IPS DF 6.9 (cell line): ENCODE data around the gene ERC2.

Experiments used
- DNase-seq: peaks from one replicate; pipeline ENCODE4 v3.0.0-alpha.2; 2013; ENCODE audit warnings: low read depth, low spot score
- H3K27ac ChIP-seq: one replicate; pipeline ENCODE4 v1.5.1; 2013; ENCODE audit warnings: low read length, control low read depth
- H3K27me3 ChIP-seq: 2 replicates; pipeline ENCODE4 v1.6.1; 2013; ENCODE audit warnings: mild to moderate bottlenecking, low read length; ENCODE audit not compliant: control insufficient read depth, insufficient read depth
- H3K36me3 ChIP-seq: 2 replicates; pipeline ENCODE4 v1.6.1; 2013; ENCODE audit warnings: low read length; ENCODE audit not compliant: control insufficient read depth, insufficient read depth
- H3K4me1 ChIP-seq: 2 replicates; pipeline ENCODE4 v1.6.1; 2013; ENCODE audit warnings: low read length; ENCODE audit not compliant: control insufficient read depth, insufficient read depth
- H3K4me3 ChIP-seq: 2 replicates; pipeline ENCODE4 v1.5.1; 2013; ENCODE audit warnings: mild to moderate bottlenecking, low read length
- H3K9me3 ChIP-seq: 2 replicates; pipeline ENCODE4 v1.6.1; 2013; ENCODE audit warnings: low read length, inconsistent platforms; ENCODE audit not compliant: control insufficient read depth, insufficient read depth
- WGBS: extraction: QIAGEN DNeasy Blood & Tissue Kit; methylation state at CpG from one replicate; pipeline ENCODE4 v1.1.7; 2013; ENCODE audit warnings: mixed read lengths, missing lambda C conversion rate; ENCODE audit not compliant: insufficient read length, insufficient coverage; 5-methylcytosine and 5-hydroxymethylcytosine counted together

Gene ERC2

DNA sequence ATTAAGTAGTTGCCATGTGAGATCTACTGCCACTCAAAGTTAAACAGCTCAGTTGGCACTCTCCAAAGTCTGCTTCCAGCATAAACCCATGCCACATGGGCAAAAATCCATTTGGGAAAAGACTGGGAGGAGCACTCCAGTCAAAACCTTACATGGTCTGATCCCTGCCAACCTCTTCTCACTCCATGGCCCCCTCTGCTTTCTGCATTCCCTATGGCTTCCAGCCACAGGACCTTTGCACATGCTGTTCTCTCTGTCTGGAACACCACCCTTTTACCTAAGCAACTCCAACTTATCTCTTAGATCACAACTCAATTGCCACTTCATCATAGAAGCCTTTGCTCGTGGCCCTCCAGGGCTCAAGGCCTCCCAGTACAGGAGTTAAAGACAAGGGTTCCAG, 910.7 kb downstream of the ERC2 start:
- Histone ChIP-seq H3K27me3 (no peaks in the 10 kb centered on the region), H3K9me3 (no peaks in the 10 kb centered on the region), H3K4me3 (no peak overlapping the region), H3K4me1 (peaks cover 10% of the 10 kb centered on the region), H3K27ac (no peak overlapping the region), H3K36me3 (no peaks in the 10 kb centered on the region)
- WGBS: no CpG with 5 or more reads among the region's 1 CpG
- DNase-seq: no peak

DNA sequence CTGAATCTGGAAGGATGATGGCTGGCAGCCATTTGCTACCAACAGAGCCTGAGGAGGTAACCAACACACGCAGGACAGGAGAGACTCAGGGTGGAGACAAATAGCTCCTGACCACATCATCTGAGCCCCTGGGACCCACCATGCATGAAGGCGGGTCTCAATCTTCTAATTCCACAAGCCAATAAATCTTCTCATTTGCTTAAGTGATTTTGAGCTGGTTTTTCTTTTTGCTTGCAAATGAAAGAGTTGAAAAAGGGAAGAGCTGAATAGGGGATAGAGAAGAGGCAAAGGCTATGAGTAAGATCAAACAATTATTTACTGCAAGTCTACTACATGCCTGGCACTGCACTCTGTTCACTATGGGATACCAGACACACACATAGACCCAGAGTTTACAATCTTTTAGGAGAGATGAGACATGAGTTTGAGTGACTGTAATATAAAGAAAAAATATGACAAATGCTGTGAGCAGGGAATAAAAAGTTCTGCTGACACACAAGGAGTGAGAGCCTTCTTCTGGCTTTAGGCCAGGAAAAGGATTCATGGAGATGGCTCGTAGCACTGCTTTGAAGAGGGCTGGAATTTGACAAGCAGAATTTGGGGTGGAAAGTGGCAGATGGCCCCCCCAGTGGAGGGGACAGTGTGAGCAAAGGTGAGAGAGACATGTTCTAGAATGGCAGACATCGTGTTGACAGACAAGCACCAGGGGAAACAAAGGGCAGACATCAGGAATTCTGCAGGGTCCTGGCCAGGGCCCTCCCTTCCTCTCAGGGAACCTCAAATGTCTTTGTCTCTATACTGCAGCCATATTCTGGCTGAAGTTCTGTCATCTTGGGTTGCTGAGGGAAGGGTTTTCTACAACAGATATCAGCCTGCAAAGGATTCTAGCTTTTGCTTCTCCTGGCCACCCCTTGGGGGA, 911.4 kb downstream of the ERC2 start:
- DNase-seq: no peak
- H3K9me3 ChIP-seq: no peaks in the 10 kb centered on the region
- peaks cover 10% of the 10 kb centered on the region for H3K4me1 ChIP-seq
- H3K4me3 ChIP-seq: no peak overlapping the region
- WGBS: no CpG with 5 or more reads among the region's 4 CpGs
- no peaks in the 10 kb centered on the region for H3K27me3 ChIP-seq
- H3K36me3 ChIP-seq: no peaks in the 10 kb centered on the region
- no peak overlapping the region for H3K27ac ChIP-seq

DNA sequence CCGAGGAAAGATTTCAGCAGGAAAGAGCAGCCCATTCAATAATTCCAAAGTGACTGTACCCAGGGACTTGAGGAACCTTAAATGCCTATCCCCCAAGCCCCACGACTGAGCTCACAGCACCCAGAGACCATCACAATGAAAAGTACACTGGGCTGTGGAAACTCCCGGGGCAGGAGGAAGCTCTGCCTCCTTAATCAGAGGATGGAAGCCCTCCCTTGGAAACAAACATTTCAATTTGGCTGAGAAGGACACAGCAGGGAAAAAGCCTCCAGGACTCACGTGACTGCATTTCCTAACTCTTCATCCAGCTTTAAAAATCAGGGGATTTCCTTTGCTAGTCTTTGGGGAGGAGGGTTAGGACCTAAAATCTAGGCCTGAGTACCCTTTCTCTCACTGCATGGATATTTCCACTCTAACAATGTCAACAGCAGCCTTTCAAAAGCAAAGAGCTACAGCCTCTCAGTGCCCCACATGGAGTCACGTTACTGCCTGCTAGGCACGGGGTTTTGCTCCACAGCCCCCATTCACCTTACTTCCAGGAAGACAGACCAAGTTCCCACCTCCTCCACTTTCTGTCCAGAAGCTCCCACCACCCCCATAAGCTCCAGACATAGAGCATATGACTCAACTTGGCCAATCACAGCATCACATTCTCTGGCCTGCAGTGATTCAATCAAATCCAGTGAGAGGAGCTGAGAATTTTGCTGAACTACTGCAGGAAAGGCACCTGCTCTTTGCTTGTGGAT, 912.2 kb downstream of the ERC2 start:
- Histone ChIP-seq H3K27ac (no peak overlapping the region), H3K4me3 (no peak overlapping the region), H3K4me1 (peaks cover 10% of the 10 kb centered on the region), H3K27me3 (no peaks in the 10 kb centered on the region), H3K9me3 (no peaks in the 10 kb centered on the region), H3K36me3 (no peaks in the 10 kb centered on the region)
- WGBS: no CpG with 5 or more reads among the region's 6 CpGs
- DNase-seq: no peak

DNA sequence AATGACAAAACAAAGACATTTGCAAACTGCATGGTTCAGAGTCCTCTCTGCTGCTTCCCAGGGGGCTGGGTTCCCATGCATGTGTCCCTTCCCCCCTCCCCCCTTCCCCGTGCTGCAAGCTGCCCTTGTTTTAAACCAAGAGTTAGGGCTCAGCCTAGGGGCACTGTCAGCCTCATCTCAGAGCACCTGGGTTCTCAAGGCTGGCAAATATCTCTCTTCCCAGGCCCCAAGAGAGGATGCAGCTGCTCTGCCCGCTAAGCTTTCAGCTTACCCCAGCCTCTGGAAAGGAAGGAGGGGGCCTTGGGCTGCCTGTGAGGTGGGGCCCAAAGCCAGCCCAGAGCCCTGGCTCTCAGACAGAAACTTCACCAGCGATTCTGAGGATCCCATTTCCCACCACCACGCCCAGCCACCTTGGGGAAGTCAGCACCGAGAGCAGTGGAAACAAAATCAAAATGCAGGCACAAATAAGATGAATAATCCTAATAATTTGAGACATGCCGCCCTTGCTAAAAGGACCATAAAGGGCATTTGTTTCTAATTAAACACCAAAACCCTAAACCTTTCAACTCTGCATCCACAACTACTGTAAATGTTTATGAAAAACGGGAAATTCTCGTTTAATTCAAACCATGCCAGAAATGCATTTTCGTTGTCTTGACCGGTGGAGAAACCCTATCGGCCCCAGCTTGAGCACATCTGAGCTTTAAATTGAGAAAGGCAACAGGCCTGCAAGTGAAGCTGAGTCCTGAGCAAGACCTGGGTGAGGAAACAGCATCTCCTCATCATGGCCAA, 913.4 kb downstream of the ERC2 start:
- WGBS: no CpG with 5 or more reads among the region's 11 CpGs

DNA sequence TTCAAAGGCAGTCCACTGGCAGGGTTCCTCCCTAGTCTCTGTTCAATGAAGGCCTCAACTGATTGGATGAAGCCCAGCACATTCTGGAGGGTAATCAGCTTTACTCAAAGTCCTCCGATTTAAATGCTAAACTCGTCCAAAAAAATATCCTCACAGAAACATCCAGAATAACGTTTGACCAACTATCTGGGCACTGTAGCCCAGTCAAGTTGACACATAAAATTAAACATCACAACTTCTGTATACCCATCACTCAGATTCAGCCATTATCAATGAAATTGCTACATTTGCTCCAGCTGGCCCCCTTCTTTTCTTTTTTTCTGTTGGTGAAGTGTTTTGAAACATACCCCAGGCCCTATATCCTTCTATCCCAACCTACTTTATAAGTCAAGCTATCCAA, 916.6 kb downstream of the ERC2 start:
- WGBS: no CpG with 5 or more reads among the region's 3 CpGs
- no peaks in the 10 kb centered on the region for H3K36me3 ChIP-seq
- no peaks in the 10 kb centered on the region for H3K9me3 ChIP-seq
- no peaks in the 10 kb centered on the region for H3K27me3 ChIP-seq
- H3K4me1 ChIP-seq: peaks cover 10% of the 10 kb centered on the region
- H3K4me3 ChIP-seq: no peak overlapping the region
- no peak overlapping the region for H3K27ac ChIP-seq
- DNase-seq: no peak

More for the DNA sequence above, 913.4 kb downstream of the ERC2 start:
- peaks cover 10% of the 10 kb centered on the region for H3K4me1 ChIP-seq
- no peaks in the 10 kb centered on the region for H3K27me3 ChIP-seq
- H3K4me3 ChIP-seq: no peak overlapping the region
- H3K27ac ChIP-seq: no peak overlapping the region
- H3K36me3 ChIP-seq: no peaks in the 10 kb centered on the region
- DNase-seq: no peak
- no peaks in the 10 kb centered on the region for H3K9me3 ChIP-seq

DNA sequence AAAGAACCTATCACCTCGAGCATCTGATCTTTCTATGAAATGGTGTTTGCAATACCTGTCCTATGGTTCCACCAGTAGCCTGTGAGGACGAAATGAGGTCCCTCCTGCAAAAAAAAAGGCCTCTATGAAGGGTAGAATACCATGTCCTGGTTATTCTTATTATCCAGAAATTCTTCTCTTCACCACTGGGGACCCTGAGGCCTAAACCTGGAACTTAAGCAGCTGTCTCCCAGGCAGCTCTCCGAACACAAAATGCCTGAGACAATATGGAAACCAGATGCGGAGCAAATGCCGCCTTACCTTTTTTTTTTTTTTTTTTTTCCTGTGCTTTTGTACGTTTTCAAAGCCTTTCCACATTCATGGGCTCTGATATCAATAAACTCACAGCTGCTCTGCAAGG, 919.1 kb downstream of the ERC2 start:
- no peaks in the 10 kb centered on the region for H3K9me3 ChIP-seq
- H3K27me3 ChIP-seq: no peaks in the 10 kb centered on the region
- DNase-seq: no peak
- no peaks in the 10 kb centered on the region; the same call in 1 of the 2 replicates for H3K4me1 ChIP-seq
- no peak overlapping the region for H3K27ac ChIP-seq
- no peak overlapping the region for H3K4me3 ChIP-seq
- H3K36me3 ChIP-seq: no peaks in the 10 kb centered on the region
- no CpG with 5 or more reads among the region's 6 CpGs for WGBS

DNA sequence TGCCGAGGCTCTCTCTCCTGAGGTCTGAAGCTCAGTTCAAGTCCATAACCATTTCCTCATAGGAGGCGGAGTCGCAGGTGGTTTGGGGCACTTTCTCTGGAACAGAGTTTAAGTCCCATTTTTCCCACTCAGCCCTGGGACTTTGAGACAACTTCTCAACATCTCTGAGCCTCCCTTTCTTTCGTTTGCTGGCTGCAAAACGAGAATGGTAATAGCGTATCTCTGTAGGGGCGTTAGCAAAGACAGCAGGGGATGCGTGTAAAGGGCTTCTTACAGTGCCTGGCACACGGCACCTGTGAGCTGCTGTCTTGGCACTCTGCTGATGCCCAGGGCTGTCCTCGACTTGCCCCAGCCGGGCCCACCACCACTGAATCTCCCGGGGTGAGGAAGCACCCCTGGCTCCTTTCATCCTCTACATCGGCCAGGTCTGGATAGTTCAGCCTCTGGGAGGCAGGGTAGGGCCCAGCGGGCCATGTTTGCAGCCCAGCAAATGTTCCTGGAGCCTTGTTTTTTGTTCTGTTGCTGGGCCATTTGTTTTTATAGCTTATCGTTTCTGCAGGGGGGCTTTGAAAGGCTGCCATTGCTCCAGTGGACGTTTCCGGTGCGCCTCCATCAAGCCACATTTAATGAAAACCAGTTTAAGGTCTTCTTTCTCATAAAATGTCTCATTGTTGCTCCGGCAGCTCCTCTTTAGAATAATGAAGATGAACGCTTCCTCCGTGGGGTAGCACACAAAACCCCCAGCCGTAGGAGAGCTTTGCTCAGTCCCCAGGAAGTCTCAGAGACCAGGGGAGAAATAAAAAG, 921.2 kb downstream of the ERC2 start:
- no peaks in the 10 kb centered on the region for H3K36me3 ChIP-seq
- no peak overlapping the region for H3K4me3 ChIP-seq
- no peak for DNase-seq
- no peak overlapping the region for H3K27ac ChIP-seq
- no CpG with 5 or more reads among the region's 22 CpGs for WGBS
- H3K4me1 ChIP-seq: no peaks in the 10 kb centered on the region; the same call in 1 of the 2 replicates
- no peaks in the 10 kb centered on the region for H3K9me3 ChIP-seq
- H3K27me3 ChIP-seq: no peaks in the 10 kb centered on the region

DNA sequence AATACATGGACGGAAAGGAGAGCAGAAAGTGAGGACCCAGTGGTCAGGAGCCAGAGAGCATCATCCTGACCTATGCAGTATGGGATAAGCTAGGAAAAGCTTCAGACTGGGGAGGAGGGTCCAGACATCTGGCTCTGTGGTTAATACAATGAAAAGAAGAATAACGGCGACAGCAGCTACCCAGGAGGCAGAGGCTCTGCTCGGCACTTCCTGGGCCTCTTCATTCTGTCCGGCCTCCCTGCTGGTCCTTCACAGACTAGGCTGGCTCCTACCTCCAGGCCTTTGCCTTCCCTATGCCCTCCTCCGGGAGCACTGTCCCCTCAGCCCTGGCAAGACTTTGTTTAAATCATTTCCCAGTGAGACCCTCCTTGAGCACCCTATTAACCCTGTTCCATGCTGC, 922.3 kb downstream of the ERC2 start:
- no peaks in the 10 kb centered on the region for H3K9me3 ChIP-seq
- no peaks in the 10 kb centered on the region for H3K27me3 ChIP-seq
- DNase-seq: no peak
- no peak overlapping the region for H3K27ac ChIP-seq
- H3K36me3 ChIP-seq: no peaks in the 10 kb centered on the region
- WGBS: no CpG with 5 or more reads among the region's 6 CpGs
- no peak overlapping the region for H3K4me3 ChIP-seq
- no peaks in the 10 kb centered on the region; the same call in 1 of the 2 replicates for H3K4me1 ChIP-seq

DNA sequence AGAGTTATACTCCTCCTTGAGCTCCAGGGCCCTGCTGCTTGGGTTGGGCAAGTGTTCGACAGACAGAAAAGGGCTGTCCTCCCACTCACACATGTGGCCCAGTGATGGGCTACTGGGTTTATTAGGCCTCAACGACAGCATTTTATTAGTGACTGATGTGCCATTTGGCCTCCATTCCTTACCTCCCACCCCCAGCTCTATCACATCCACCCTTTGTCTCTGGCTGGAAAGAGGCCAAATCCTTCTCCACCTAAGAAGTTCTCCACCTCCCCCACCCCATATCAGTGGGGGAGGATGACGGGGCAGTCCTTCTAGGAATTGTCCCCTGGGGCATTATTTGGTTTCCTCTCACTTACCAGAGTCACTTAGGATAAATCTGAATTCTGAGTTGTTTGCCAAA, 924.0 kb downstream of the ERC2 start:
- no peak for DNase-seq
- WGBS: no CpG with 5 or more reads among the region's 3 CpGs
- H3K36me3 ChIP-seq: no peaks in the 10 kb centered on the region

More for the DNA sequence above, 924.0 kb downstream of the ERC2 start:
- Histone ChIP-seq H3K9me3 (no peaks in the 10 kb centered on the region), H3K4me1 (peaks cover 2% of the 10 kb centered on the region; the same call in 1 of the 2 replicates), H3K27ac (no peak overlapping the region), H3K27me3 (no peaks in the 10 kb centered on the region), H3K4me3 (no peak overlapping the region)
